ENCODE results near the gene C3orf20.

C3orf20 gene

DNA sequence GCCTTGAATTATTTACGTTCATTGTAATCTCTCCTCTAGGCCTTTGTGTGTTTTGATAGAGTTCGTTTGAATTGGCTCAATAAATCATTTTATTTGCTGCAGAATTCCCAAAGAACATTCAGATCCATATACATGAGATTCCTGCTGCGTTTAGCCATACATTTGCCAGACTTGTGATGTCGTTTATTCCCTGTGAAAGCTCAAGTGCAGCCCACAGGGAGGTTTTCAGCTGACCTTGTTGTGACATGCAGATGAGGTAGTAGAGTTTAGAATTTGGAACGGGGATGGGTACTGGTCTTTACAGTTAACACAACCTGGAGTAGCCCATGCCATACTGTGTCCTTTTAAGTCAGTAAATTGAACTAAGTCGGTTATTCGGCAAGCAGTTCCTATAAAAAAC, at the start of gene C3orf20:
Gene C3orf20 (plus strand): TSS at position 301 of the 400 bp plus-strand sequence. CDS start 7,573 bp downstream, outside the sequence.
- no peak for DNase-seq (ENCODE audit: low read depth)

DNA sequence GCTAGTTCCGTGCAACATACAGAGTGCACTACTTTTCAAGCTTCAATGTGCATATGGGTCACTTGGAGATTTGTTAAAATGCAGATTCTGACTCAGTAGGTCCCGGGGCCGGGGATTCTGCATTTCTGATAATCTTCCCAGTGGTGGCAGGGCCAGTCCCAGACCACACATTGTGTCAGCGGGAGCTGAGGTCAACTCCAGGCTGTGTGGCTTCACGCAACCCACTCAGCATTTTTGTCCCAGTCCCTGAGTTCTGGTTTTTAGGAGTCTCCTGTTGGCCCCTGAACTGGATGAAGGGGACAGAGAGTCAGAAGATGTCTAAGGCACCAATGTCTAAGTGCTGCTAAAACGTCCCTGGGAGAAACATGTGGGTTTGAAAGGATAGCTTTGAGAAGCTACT, 49.5 kb upstream of the C3orf20 start:
- no peak for DNase-seq (ENCODE audit: low read depth)

DNA sequence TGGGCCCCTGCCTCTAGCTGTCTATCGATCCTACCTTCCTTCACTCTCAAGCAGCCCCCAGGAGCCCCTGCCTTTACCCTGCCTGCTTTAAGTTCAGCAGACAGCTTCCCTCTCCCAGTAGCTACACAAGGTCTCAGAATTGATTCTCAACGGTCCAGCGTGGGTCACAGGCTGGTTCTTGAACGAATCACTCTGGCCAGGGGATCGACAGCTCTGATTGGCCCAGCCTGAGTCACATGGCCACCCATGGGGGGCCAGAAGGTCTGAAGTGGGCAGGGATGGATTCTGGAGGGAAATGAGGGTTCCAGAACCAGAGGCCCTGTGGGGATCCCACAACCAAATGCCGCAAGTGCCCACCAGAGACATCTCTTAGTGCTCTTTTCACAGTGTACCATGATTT, 47.1 kb upstream of the C3orf20 start:
- DNase-seq (ENCODE audit: low read depth), result no peak

DNA sequence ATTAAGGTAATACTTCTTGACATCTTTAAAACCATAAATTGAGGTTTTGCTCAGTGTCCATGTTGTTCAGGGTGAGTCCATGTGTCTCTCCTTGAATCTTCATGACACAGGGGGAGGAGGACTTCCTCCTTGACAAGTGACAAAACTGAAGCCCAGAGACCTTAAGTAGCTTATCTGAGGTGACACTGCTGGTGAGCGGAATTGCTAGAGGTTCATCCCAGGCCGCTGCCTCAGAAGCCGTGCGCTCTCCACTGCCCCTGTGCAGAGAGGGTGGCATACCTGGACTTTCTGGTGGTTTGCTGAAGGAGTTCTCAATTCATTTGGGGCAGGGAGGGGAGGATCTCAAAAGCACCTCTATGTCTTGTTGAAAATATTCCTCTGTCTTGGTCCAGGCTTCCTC, 46.5 kb upstream of the C3orf20 start:
- no peak for DNase-seq (ENCODE audit: low read depth)

DNA sequence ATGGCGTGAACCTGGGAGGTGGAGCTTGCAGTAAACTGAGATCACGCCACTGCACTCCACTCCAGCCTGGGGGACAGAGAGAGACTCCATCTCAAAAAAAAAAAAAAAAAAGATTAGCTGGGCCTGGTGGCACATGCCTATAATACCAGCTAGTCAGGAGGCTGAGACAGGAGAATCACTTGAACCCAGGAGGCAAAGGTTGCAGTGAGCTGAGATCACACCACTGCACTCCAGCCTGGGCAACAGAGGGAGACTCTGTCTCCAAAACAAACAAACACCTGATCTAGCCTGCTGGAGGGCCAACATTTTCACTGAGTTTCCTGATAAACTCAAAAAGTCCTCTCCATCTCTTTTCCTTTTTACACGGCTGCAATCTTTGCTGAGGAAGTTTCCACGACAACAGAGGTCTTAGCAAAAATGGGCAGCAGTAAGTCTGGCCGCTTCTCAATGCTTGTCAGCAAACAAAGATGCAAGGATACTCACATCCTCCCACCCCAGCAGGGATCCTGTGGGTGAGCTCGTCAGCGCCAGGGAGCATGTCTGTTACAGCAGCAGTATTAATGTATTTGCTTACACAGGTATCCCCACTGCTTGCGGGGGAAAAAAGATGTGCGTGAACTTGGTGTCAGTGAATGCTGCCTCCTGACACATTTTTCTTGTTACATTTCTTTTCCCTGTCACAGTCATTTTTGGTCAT, 44.4 kb upstream of the C3orf20 start:
- no peak for DNase-seq (ENCODE audit: low read depth)

DNA sequence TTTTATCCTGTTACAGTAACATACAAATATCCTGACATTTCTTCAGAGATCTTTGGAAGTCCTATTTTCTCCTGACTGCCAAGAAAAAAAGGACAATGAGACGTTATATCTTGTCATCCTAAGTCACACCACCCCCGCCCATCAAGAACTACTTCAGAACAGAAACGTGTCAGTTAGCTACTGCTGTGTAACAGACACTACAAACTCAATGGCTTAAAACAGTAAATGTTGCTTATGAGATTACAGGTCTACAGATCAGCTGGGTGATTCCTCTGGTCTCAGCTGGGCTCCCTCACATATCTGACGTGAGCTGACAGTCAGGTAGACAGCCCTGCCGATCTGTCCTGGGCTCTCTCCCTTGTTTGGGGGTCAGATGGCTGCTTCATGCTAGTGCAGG, 43.8 kb upstream of the C3orf20 start:
- DNase-seq (ENCODE audit: low read depth), result no peak

DNA sequence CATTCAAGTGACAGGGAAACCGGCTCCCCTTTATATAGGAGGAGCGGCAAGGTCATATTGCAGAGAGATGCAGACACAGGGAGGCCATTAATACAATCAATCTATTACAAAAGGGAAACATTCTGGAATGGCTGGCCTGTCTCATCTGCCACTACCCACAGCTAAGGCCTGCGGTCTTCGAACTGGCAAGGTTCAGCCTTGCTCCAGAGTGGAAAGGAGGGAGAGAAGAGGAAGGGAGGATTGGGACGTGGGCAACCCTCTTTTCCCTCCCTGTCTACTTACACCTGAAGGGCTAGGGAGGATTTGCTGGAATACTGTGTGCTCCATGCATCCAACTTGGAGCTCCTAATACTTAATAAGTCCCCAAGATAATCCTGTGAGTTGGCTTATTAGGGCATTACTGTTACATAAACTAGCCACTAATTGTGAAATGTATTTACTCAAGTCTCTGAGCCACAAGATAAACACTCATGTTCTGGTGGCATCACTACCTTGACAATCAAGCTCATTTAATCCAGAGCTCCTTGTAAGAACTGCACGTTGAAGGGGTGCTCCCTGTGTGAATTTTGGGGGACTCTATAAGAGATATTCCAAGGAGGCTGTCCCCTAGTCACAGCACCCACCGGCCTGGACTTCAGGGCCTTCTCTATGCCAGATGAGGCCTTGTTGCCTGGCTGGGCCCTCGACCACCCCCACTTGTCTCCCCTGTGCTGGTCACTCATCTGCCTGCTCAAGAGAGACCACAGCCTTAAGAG, 43.1 kb upstream of the C3orf20 start:
- DNase-seq (ENCODE audit: low read depth), result no peak

DNA sequence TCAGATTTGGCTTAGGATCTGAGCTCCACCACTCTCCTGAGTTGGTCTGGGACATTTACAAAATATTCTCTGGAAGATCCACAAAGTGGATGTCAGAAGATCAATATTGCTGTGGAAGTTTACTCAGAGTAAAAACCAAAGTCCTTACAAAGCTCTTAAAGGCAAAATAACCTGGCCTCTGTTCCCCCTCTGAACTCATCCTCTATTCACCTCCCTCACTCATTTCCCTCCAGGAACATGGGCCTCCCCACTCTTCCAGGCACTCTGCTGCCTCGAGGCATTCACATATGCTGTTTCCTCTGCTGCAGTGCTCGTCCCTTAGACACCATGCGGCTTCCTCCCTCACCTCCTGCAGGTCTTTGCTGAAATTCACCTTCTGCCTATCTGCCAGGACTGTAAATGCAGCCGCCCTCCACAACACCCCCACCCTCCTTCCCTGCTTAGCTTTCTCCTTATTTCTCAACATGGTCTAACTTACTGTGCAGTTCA, 42.5 kb upstream of the C3orf20 start:
- DNase-seq (ENCODE audit: low read depth), result no peak

DNA sequence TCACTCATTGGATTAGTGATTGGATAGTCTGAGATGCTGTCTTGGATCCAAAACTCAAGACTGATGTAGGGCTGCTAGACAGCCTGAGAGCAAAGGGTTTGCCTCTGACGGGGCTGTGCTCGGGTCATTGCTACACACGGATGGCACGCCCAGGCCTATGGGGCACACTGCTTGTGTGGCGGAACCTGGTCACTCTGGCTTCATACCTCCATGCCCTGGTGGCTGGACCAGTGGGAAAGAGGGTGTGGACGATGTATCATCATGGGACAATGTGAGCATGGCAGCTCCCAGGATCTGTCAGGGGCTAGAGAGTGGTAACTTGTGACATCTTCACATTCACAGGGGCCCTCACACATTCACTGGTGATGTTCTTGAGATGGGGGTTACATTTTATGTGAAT, 41.5 kb upstream of the C3orf20 start:
- DNase-seq (ENCODE audit: low read depth), result no peak

DNA sequence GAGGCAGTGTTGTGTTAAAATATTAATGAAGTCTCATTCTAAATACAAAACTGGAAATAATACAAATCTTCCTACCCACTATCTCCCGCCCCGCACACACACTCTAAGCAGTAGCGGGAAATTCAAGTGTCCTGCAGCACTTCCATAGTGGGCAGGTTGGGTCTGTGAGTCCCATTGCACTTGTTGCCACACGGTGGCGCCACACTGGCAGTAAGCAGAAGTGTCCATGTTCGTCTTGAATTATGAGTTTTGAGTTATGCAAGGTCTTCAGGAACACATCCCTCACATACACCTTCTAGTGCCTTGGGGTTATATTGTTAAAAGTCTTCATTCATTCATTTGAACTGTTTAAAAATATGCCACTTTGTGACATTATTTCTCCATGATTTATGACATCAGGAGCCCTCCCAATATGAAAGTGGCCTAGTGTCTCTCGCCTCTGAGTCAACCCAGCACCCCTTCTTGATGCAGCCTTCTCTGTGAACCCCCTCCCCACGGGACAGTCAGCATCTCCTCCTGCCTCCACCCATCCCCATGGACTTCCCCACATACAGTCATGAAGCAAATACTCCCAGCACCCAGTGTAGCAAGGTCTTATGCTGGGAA, 41.0 kb upstream of the C3orf20 start:
- DNase-seq (ENCODE audit: low read depth), result peak; percentile 27

DNA sequence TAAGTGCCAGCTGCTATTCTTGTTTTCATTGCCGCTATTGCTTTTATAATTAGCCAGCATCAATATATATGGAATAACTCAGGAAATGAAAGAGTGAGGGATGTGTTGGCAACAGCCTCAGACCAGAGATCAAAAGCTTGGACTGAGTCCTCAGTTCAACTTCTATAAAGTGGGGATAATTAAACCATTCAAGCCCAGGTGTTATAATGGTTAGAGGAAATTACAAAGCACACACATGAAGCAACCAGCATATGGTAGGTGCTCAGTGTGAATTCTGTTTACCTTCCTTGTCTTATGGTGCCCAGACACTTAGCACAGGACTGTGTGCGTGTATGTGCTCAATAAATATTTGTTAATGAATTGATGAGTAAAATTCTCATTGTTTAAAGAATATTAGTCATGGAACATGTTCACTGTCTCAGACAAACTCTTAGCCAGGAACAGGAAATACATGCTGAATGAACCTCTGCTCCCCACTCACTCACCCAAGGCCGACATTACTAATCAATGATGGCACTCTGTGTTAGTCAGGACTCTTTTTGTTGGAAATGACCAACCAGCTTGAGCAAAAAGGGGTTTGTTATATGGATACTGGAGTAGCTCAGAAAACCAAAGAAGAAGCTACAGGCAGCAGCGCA, 40.1 kb upstream of the C3orf20 start:
- no peak for DNase-seq (ENCODE audit: low read depth)

DNA sequence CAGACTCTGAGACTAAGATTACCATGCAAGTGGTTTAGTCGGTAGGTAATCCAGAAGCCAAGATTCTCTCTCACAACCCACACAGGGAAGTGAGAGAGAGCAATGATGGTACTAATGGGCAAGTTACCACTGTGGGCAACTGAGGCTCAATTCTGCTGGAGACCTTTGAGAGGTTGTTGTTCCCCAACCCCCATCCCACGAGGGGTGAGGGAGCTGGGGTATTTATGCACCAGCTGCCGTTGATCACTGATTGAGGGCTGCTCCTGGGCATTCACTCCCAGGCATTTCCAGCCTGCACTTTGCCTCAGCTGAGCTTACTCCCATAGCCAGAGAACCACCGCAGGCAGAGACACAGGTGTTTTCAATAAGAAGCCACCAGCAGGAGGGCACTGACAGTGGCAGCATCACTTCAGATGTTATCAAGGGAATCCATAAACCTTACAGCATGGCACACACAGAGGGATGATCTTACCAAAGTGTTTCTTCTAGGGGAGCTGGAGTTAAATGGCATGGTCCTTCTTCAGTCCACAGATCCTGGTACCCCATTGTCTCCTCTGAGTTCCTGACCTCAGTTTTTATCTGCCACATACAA, 38.3 kb upstream of the C3orf20 start:
- no peak for DNase-seq (ENCODE audit: low read depth)

DNA sequence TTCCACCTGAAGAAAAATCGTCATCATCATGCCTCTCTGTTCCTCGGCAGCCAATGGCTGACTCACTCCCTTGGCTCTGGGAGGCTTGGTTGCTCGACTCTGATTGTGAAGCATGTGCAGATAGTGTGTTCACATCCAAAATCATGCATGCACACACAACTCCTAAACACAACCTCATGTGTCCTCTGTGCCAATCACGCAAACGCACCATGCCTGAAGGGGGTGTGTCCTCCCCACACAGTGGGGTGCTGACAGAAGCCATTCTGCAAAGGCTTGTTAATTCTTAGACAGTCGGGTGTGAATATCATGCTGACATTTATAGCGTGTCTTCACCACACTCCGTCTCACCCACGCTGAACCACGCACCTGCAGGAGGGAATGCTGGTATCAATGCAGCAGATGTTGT, 34.8 kb upstream of the C3orf20 start:
- DNase-seq (ENCODE audit: low read depth), result no peak

DNA sequence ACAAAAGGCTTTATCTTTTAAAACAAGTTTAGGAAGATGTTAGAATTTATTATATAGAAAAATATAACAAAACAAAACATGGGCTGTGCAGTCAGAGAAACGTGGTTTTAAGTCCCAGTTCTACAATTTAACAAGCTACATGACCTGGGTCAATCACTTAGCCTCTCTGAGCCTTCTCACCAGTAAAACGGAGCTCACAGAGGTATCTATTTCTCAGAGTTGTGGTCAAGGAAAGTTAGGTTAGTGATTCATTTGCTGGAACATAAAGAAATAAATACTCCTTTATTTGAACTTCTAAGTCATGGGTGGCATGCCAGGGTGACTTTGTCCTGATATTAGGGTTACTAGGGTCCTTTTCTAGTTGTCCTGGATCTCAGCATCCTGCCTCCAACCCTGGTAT, 34.2 kb upstream of the C3orf20 start:
- no peak for DNase-seq (ENCODE audit: low read depth)

DNA sequence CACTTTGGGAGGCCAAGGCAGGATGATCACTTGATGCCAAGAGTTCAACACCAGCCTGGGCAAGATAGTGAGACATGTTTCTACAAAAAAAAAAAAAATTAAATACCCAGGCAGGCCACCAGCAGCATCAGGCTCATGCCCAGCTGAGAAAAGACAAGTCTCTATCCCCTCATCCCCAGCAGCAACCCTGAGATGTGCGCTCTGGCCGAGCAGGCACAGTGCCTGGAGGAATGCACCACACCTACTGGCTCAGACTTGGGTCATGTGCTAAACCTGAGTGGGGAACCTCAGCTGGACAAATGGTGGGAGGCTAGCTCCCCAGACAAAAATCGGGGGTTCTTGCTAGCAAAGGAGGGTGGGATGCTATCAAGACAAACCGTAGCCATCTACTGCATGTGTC, 33.6 kb upstream of the C3orf20 start:
- no peak for DNase-seq (ENCODE audit: low read depth)

DNA sequence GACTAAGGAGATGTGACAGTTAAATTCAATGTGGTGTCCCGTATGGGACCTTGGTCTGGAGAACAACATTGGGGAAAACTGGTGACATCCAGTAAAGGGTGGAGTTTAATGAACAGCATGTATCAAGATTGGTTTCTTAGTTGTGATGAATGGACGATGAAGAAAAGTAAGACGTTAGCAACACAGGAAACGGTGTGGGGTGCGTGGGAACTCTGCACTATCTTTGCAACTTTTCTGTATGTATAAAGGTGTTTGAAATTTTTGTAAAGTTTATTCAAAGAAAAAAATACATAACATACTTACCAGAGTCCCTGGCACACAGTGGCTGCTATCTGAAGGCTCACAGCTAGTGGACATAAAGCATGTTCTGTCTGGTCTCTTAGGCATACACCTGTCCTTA, 29.5 kb upstream of the C3orf20 start:
- DNase-seq (ENCODE audit: low read depth), result no peak

DNA sequence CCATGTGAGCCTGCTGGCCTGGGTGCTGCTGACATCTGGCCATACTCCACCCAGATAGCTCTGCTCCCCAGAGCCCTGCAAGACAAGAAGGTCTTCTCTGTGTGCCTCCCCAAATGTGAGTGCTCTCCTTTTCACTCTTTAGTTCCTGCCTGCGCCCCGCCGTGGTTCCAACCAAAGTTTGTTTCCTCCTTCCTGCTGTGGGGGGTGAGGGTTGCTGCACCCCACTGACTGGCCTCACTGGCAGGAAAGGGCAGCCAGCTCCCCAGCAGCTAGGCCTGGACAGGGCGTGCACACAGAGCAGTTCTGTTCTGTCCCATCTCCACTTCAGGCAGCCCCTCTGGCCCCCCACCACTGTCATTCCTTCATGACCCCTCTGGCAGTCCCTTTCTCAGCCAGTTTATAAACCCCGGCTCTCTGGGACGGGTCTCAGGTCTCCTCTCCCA, 28.8 kb upstream of the C3orf20 start:
- no peak for DNase-seq (ENCODE audit: low read depth)

DNA sequence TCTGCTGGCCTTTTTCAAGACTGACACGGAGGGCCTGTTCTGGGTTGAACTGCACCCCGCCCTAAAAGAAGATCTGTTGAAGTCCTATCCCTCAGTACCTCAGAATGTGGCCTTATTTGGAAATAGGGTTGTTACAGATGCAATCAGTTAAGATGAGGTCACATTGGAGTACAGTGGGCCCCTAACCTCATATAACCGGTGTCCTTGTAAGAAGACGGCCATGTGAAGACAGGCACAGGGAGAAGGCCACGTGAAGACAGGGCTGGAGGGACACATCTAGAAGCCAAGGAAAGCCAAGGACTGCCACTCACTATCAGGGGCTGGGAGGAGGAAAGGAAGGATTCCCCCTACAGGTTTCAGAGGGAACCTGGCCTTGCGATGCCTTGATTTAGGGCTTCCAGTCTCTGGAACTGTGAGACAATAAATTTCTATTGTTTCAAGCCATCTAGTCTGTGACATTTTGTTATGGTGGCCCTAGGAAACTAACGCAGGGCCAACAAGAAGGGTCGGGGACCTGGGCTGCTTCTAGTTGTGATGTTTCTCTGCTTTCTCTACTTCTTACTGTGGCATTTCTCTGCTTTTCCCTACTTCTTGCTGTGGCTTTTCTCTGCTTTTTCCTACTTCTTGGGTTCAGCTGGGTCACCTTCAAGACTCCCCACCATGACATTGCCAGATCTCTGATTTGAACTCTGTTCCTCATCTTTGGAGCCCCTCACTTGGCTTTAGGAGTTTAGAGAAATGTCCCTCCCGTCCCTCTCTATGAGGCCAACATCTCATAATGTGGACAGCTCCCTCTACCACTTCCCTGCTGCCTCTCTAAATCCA, 28.1 kb upstream of the C3orf20 start:
- DNase-seq (ENCODE audit: low read depth), result no peak

DNA sequence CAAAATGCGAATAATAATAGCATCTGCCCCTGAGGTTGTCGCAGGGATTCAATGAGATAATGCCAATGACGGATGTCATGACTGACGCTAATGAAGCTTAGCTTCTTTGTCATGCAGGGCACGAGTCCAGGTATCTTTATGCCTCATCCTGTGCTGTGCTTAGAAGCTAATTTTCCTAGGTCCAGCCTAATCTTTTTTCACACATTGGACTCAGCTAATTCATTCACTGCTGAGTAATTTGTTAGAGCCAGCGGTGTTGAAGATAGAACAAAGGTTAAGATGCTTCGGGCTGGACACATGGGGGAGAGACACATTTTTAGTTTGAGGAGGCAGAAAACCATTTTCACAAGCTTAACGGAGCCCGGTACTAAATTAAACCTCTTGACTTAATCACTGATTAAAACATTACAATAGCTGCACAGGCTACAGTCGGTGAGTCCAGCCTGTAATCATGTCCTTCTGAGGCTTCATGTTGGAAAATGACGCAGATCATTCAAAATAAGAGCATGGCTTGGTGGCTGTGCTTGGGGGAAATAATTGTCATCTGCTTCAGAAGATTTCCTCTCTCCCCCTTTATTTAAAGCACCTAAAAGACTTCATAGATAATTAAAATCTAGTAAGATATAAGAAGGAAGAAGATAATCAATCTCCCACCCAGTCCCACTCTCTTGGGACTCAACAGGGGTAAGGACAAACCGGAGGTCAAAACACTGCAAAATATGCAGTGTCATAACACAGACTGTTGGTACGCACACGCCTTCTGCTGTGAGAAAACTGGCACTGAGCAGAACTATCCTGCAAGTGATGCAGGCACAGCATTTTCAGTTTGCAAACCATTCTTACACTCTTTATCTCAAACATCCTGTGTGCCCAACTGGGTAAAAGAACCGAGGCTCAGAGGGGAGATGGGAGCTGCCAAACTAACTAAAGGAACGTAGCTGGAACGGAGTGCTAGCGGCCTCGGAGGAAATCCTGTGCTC, 26.7 kb upstream of the C3orf20 start:
- no peak for DNase-seq (ENCODE audit: low read depth)

DNA sequence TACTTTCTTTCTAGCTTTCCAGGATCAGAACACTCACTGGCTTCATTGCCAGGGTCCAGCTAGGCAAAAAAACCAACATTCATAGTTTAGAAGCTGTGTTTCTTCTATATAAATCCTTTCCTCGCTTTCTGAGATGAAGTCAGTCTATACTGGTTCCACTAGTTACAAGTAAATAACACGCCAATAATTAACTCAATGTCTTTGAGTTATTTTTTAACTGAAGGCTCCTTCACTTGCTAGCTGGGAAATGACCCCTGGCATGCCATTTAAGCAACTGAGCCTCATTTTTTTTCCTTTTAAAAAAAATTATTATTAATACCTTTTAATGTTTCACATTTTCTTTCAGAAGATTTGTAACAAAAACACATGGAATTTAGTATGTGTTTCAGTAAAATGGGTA, 25.5 kb upstream of the C3orf20 start:
- no peak for DNase-seq (ENCODE audit: low read depth)

Data from stimulated activated CD8-positive, alpha-beta memory T cell treated with anti-CD3 and anti-CD28 coated beads, Interleukin-12 subunit alpha, Interleukin-12 subunit beta, amount 100 ng/mL, for 1 hour (primary cell).